OCI-LY1 (cell line): Measurements from ENCODE around the gene OR2C1.

Experiments
- H2AFZ ChIP-seq: fragments of 200-600 bp; sonication (generic), shearing (Covaris generic); 2 replicates; pipeline ENCODE4 v1.6.0; 2014; ENCODE audit warnings: antibody characterized with exemption, mild to moderate bottlenecking, low read length
- H3F3A ChIP-seq: fragments of 200-600 bp; sonication (generic), shearing (Covaris generic); 2 replicates; pipeline ENCODE4 v1.6.0; 2014; ENCODE audit warnings: mild to moderate bottlenecking, antibody characterized with exemption, low read length, moderate library complexity; ENCODE audit not compliant: insufficient read depth
- H3K27ac ChIP-seq: fragments of 200-600 bp; sonication (generic); 2 replicates; pipeline ENCODE4 v1.5.1; 2014; ENCODE audit warnings: low read length, mixed run types, mild to moderate bottlenecking, low read depth; ENCODE audit not compliant: poor library complexity, severe bottlenecking
- H3K27me3 ChIP-seq: fragments of 200-600 bp; sonication (generic); 2 replicates; pipeline ENCODE4 v1.6.0; 2014; ENCODE audit warnings: antibody characterized with exemption, mild to moderate bottlenecking, low read length, moderate library complexity; ENCODE audit not compliant: insufficient read depth
- H3K36me3 ChIP-seq: fragments of 200-600 bp; sonication (generic); 2 replicates; pipeline ENCODE4 v1.6.1; 2014; ENCODE audit warnings: mild to moderate bottlenecking, antibody characterized with exemption, low read length, moderate library complexity, mixed read lengths; ENCODE audit not compliant: insufficient read depth
- H3K4me1 ChIP-seq: fragments of 200-600 bp; sonication (generic); 2 replicates; pipeline ENCODE4 v1.5.1; 2014; ENCODE audit warnings: mild to moderate bottlenecking, low read length, moderate library complexity; ENCODE audit not compliant: insufficient read depth, severe bottlenecking
- H3K4me2 ChIP-seq: fragments of 200-600 bp; sonication (generic), shearing (Covaris generic); 2 replicates; pipeline ENCODE4 v1.6.1; 2014; ENCODE audit warnings: low read length
- H3K4me3 ChIP-seq: fragments of 200-600 bp; sonication (generic); 2 replicates; pipeline ENCODE4 v1.5.1; 2014; ENCODE audit warnings: low read length, low read depth, mild to moderate bottlenecking, mixed read lengths; ENCODE audit not compliant: poor library complexity, severe bottlenecking
- H3K79me2 ChIP-seq: fragments of 200-600 bp; shearing (Covaris generic); 2 replicates; pipeline ENCODE4 v1.6.1; 2016; ENCODE audit warnings: mixed run types, low read length, mixed read lengths; ENCODE audit not compliant: insufficient read depth
- H3K9ac ChIP-seq: fragments of 200-600 bp; sonication (generic), shearing (Covaris generic); 2 replicates; pipeline ENCODE4 v1.6.1; 2014; ENCODE audit warnings: mild to moderate bottlenecking, low read length, mixed read lengths
- H3K9me2 ChIP-seq: fragments of 200-600 bp; sonication (generic), shearing (Covaris generic); 2 replicates; pipeline ENCODE4 v1.6.1; 2014; ENCODE audit warnings: low read depth, mild to moderate bottlenecking, low read length, mixed read lengths
- H3K9me3 ChIP-seq: fragments of 200-600 bp; shearing (Covaris generic); 2 replicates; pipeline ENCODE4 v1.6.1; 2014; ENCODE audit warnings: low read length, mixed read lengths
- H4K20me1 ChIP-seq: fragments of 200-600 bp; sonication (generic), shearing (Covaris generic); 2 replicates; pipeline ENCODE4 v1.6.0; 2016; ENCODE audit warnings: mild to moderate bottlenecking, low read length; ENCODE audit not compliant: insufficient read depth
- EZH2 ChIP-seq: fragments of 200-600 bp; sonication (generic), shearing (Covaris generic); IDR thresholded peaks from 2 replicates; pipeline ENCODE4 v1.8.0; 2017; ENCODE audit warnings: borderline replicate concordance, mixed run types, mild to moderate bottlenecking, antibody characterized with exemption, low read length, moderate library complexity, mixed read lengths
- TF ChIP-seq, protein P1 (sequence below): fragments of 200-600 bp; sonication (generic), shearing (Covaris generic); IDR thresholded peaks from 2 replicates; pipeline ENCODE4 v1.5.1; 2017; ENCODE audit warnings: mild to moderate bottlenecking, antibody characterized with exemption, low read length, moderate library complexity, mixed read lengths

OR2C1 gene

GRCh38 chr16:3317315-3317999 is 38.2 kb upstream of the OR2C1 start:
- H3K27me3 ChIP-seq = no peaks in the 10 kb centered on the region
- H3K4me2 ChIP-seq = no peak overlapping the region
- H3K27ac ChIP-seq = no peak overlapping the region
- no peaks in the 10 kb centered on the region for H4K20me1 ChIP-seq
- no peak overlapping the region for H2AFZ ChIP-seq
- H3K9me3 ChIP-seq = peaks cover 35% of the 10 kb centered on the region
- H3F3A ChIP-seq = no peaks in the 10 kb centered on the region
- no peaks in the 10 kb centered on the region for H3K79me2 ChIP-seq
- H3K9me2 ChIP-seq = no peaks in the 10 kb centered on the region
- peaks cover 50% of the 10 kb centered on the region for H3K36me3 ChIP-seq
- no peaks in the 10 kb centered on the region for H3K4me1 ChIP-seq
- no peak overlapping the region for H3K9ac ChIP-seq
- H3K4me3 ChIP-seq = no peak overlapping the region
- TF ChIP-seq EZH2 = no peak
- TF ChIP-seq, protein P1, sequence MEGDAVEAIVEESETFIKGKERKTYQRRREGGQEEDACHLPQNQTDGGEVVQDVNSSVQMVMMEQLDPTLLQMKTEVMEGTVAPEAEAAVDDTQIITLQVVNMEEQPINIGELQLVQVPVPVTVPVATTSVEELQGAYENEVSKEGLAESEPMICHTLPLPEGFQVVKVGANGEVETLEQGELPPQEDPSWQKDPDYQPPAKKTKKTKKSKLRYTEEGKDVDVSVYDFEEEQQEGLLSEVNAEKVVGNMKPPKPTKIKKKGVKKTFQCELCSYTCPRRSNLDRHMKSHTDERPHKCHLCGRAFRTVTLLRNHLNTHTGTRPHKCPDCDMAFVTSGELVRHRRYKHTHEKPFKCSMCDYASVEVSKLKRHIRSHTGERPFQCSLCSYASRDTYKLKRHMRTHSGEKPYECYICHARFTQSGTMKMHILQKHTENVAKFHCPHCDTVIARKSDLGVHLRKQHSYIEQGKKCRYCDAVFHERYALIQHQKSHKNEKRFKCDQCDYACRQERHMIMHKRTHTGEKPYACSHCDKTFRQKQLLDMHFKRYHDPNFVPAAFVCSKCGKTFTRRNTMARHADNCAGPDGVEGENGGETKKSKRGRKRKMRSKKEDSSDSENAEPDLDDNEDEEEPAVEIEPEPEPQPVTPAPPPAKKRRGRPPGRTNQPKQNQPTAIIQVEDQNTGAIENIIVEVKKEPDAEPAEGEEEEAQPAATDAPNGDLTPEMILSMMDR = no peak

- Histone ChIP-seq H3K4me2 (no peak overlapping the region), H3K4me3 (no peak overlapping the region), H4K20me1 (no peaks in the 10 kb centered on the region), H3K9me3 (peaks cover 21% of the 10 kb centered on the region), H3K9me2 (no peaks in the 10 kb centered on the region), H3K27me3 (no peaks in the 10 kb centered on the region), H3K36me3 (peaks cover 15% of the 10 kb centered on the region), H3K79me2 (no peaks in the 10 kb centered on the region), H2AFZ (no peak overlapping the region), H3F3A (no peaks in the 10 kb centered on the region), H3K4me1 (no peaks in the 10 kb centered on the region), H3K9ac (no peak overlapping the region), H3K27ac (no peak overlapping the region)
- TF ChIP-seq EZH2 = no peak
Measured at GRCh38 chr16:3321816-3322215, 33.9 kb upstream of the OR2C1 start.

GRCh38 chr16:3327514-3327913 is 28.2 kb upstream of the OR2C1 start:
- TF ChIP-seq, protein P1 = no peak
- TF ChIP-seq EZH2 = no peak
- Histone ChIP-seq H3F3A (no peaks in the 10 kb centered on the region), H3K4me1 (no peaks in the 10 kb centered on the region), H3K27me3 (no peaks in the 10 kb centered on the region), H2AFZ (no peak overlapping the region), H3K9me2 (no peaks in the 10 kb centered on the region), H4K20me1 (no peaks in the 10 kb centered on the region), H3K9ac (no peak overlapping the region), H3K9me3 (no peaks in the 10 kb centered on the region), H3K79me2 (no peaks in the 10 kb centered on the region), H3K4me3 (no peak overlapping the region), H3K4me2 (no peak overlapping the region), H3K36me3 (no peaks in the 10 kb centered on the region), H3K27ac (no peak overlapping the region)

DNA sequence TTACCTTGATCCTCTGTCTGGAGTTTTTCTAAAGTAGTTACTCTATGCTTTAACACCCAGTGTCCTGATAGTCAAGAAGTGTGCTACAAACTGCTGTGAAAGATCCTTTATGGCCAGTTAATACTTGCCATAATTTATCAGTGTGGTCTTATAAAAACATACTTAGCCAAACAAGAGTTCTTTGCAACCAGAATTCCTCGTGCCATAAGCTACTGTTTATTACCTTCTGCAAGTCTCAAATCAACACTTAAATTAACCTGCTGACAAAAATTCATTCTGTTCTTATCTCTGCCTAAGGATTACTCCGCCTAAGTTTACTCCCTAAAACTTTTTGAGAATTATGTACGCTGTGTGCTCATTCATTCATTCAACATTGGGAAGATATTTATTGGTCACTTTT is 27.6 kb upstream of the OR2C1 start:
- H3K36me3 ChIP-seq = no peaks in the 10 kb centered on the region
- H3K4me2 ChIP-seq = no peak overlapping the region
- no peaks in the 10 kb centered on the region for H3K79me2 ChIP-seq
- no peaks in the 10 kb centered on the region for H3K4me1 ChIP-seq
- no peaks in the 10 kb centered on the region for H3K9me2 ChIP-seq
- no peaks in the 10 kb centered on the region for H3K27me3 ChIP-seq
- H3K27ac ChIP-seq = no peak overlapping the region
- H4K20me1 ChIP-seq = no peaks in the 10 kb centered on the region
- no peaks in the 10 kb centered on the region for H3F3A ChIP-seq
- H3K9ac ChIP-seq = no peak overlapping the region
- TF ChIP-seq, protein P1 = no peak
- no peak for TF ChIP-seq EZH2
- no peak overlapping the region for H3K4me3 ChIP-seq
- H3K9me3 ChIP-seq = no peaks in the 10 kb centered on the region
- H2AFZ ChIP-seq = no peak overlapping the region
